ENCODE measurements around the gene FAM83B.
"Not testable (repeated sequence)": the region's sequence is repeated elsewhere in the genome, so short reads cannot be mapped to it uniquely, and the experiment has no call there.

The FAM83B gene

DNA sequence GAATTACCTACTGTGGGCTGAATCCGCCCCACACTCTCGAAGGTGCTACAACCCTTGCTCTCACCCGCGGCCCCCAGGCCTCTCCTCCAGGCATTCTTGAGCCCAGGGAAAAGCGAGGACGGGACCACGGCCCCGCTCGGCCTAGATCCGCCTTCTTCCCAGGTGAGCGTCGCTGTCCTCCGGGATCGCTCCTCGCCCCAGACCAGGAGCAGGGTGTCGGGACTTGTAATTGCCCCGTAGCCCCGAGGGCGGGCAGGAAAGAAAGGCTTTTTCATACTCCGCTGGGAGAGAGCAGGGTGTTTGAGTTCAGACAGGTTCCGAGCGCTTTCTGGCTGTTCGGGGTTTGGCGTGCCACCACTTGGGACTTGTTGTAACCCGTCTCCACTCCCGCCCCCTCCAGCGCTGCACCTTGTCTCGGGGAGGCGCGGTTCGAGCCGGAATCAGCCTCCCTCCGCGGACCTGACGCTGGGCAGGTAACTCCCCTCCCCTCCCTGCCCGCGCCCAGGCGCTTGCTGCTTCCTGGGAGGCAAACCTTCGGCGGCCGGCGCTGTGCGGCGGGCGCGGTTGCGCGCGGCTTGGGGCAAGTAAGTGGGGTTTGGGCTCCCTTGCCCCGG is at the start of gene FAM83B:
Gene FAM83B, plus strand, starts transcription at position 529 of the 614 bp plus-strand sequence. CDS start 23,476 bp downstream, outside the sequence.
- no peak for DNase-seq

DNA sequence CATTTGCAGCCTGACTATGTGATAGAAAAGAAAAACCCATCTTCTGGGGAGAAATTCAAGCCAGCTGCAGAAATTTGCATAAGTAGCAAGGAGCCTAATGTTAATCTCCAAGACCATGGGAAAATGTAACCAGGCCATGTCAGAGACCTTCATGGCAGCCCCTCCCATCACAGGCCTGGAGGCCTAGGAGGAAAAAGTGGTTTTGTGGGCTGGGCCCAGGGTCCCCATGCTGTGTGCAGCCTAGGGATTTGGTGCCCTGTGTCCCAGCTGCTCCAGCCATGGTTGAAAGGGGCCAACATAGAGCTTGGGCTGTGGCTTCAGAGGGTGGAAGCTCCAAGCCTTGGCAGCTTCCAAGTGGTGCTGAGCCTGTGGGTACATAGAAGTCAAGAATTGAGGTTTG is 49.7 kb upstream of the FAM83B start:
- not testable (repeated sequence) for DNase-seq

- no peak for DNase-seq
Observed at GRCh38 chr6:54800050-54800600, 46.4 kb upstream of the FAM83B start.

DNA sequence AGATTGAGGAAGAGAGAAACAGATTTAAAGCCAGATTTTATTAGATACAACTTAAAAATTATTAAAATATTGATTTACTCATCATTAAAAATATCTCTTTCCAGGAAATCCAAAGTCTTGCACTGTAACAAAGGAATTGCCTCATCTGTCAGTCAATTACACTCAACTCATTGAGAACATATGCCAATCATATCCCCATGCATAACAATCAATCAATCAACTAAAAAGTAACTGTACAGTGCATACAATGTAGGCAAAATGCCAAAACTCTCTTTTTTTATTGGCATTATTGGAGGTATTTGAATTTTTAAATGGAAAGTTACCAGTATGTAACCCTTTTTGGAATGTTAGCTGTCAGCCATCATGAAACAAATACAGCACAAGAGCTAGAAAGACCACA is 45.3 kb upstream of the FAM83B start:
- DNase-seq, result no peak

GRCh38 chr6:54801669-54802068 is 44.9 kb upstream of the FAM83B start:
- DNase-seq, result no peak

DNA sequence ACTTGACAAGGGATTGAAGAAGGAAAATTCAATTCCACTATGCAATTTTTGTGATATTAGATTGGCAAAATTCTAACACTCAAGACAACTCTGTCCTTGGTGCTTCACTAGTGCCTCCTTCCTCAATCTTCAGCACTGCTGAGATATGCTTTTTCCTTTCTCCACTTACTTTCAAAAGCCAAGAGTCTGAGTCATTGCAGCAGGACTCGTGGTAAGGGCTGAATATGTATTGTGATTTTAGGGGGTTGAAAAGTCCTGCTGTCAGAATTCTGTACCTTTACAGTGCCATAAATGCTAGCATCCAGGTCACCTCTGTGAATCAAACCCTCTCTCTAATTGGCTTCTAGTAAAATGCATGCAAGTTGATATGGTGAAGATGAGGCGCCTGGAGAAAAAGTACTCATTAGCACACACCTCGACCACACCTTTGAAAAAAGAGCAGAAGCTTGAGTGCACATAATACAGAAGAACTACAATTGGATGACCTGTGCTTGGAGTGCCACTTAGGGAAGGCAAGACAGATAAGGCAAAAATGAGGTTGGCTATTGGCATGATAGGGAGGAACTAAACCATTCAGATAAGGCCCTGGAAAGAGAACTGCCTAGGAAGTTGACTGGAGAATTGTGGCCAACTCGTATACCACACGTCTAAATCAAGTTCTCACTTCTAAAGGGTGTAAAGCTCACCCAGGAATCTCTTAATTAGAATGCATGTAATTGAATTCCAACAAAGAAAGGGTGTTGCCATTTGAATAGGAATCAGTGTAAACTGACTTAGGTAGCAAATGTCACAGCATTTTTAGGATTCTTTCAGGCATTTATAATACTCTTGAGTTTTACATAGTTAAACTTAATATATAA is 43.6 kb upstream of the FAM83B start:
- DNase-seq, result no peak

GRCh38 chr6:54805077-54805476 is 41.5 kb upstream of the FAM83B start:
- DNase-seq, result no peak

DNA sequence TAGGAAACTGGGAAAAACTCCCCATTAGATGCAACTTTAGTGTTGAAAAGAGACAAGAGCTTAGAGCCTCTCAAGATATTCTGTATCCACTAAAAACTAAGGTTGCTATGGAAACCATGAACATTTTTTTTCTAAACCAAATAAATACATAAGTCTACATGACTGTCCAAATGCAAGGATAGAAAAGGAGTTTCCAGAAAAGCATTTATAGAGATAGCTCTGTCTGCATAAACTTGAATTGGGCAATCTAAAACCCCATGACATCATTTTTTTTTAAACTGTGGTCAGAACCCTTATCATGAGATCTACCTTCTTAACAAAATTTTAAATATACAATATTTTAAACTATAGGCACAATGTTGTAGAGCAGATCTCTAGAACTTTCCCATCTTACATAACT is 36.4 kb upstream of the FAM83B start:
- no peak for DNase-seq

- no peak for DNase-seq
Observed at GRCh38 chr6:54813892-54814291, 32.7 kb upstream of the FAM83B start.

- DNase-seq, result no peak
Observed at GRCh38 chr6:54817236-54817635, 29.3 kb upstream of the FAM83B start.

DNA sequence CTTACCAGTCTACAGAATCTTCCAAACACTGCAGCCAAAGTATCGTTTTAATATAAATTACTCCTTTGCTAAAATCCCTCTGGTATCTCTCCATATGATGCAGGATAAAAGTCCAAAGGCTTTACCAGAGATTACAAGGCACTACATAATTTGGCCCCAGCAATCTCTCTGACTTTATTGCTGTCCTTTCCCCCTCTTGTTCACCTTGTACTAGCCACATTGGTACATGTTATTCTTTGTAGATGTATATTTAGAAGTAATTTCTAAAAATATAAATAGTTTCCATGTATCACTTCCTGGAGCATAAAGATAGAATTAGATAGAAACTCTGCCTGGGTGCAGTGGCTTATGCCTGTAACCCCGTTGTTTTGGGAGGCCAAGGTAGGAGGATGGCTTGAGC is 28.7 kb upstream of the FAM83B start:
- no peak for DNase-seq

DNA sequence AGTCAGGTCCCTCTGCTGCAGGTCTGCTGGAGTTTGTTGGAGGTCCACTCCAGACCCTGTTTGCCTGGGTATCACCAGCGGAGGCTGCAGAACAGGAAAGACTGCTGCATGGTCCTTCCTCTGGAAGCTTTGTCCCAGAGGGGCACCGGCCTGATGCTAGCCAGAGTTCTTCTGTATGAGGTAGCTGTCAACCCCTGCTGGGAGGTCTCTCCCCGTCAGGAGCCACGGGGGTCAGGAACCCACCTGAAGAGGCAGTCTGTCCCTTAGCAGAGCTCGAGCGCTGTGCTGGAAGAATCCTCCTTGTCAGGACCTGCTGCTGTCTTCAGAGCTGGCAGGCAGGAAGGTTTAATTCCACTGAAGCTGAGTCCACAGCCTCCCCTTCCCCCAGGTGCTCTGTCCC is 22.3 kb upstream of the FAM83B start:
- DNase-seq, result not testable (repeated sequence)

GRCh38 chr6:54827010-54827409 is 19.6 kb upstream of the FAM83B start:
- no peak for DNase-seq

- DNase-seq, result no peak
Observed at GRCh38 chr6:54830216-54830615, 16.4 kb upstream of the FAM83B start.

GRCh38 chr6:54835176-54835575 is 11.4 kb upstream of the FAM83B start:
- no peak for DNase-seq

- no peak for DNase-seq
Observed at GRCh38 chr6:54846857-54847674, 495 bp downstream of the FAM83B start.

DNA sequence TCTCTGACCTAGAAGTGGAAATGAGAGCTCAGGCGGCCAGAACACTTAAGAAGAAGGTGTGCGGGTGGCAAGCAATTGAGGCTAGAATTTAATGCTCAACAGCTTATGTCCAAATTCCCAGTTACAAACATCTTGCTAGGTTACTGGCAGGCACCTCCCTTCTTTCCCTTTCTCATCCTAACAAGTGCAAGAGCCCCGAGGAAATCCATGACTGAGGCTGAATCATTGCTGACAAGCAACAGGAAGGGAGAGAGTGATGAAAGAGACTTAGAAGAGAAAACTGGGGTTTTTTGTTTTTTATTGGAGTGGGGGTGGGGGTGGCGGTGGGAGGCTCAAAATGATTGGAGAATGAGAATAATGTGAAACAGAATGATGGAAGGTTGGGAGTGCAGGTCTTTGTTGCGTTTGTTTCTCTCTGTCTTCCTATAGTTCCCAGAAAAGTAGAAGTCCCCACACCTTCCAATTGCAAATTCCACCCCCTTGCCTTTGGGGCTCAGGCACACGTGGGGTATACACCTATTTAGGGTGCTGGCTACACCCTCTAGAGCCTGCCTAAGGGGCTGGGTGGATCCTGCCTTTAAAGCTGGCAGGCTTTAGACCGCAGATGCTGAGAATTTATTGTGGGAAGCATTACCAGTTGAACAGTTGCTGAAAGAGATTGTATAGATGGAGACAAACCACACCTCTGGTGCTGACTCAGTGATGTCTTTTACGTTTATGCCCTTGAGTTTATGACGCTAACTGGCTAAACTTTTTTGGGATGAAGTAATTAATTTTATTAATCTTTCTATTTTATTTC is 1.4 kb downstream of the FAM83B start:
- DNase-seq, result no peak

DNA sequence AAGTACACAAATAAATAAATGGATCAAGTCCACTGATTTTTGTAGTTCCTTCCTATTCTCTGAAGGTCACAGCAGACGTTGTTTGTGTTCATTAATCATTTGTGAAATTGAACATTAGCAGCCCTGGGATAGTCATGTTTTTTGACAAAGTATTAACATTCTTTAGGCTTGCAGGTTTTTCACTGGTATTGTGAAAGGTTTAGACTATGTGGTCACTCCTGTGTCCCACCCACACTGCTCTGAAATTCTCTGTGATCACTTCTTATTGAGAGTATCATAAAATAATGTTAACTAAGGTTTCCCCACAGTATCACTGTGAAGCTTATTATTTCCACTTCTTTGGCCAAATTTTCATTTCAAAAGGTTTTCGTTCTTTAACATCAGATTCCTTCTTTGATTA is 3.5 kb downstream of the FAM83B start:
- no peak for DNase-seq

GRCh38 chr6:54856129-54856528 is 9.6 kb downstream of the FAM83B start:
- DNase-seq, result no peak

DNA sequence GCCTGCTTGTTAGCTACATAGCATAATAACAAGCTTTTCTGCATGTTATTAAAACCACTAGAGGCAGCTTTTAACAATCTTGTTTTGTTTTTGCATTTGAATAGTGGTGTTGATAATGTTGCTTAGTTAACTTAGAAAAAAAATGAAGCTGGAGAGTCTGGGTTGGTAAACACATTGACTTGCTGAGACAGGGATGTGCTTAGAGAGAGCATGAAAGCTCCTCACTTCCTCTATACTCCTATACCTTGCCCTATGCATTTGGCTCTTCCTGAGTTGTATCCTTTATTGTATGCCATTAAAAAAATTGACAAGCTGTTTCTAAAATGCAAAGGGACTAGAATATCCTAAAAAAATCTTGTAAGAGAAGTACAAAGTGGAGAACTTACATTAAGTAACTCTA is 13.6 kb downstream of the FAM83B start:
- DNase-seq, result no peak

GRCh38 chr6:54860739-54861138 is 14.2 kb downstream of the FAM83B start:
- DNase-seq, result no peak

GRCh38 chr6:54861905-54862616 is 15.5 kb downstream of the FAM83B start:
- DNase-seq, result no peak
